GM12872 (cell line): ENCODE results near the gene WASHC3.

ENCODE experiments used
- TF ChIP-seq, protein P1 (sequence below): IDR thresholded peaks from 3 replicates; pipeline ENCODE4 v1.5.1; 2011; ENCODE audit warnings: low read depth, mild to moderate bottlenecking, low read length, moderate library complexity; ENCODE audit not compliant: insufficient read depth

WASHC3 gene, protein sequence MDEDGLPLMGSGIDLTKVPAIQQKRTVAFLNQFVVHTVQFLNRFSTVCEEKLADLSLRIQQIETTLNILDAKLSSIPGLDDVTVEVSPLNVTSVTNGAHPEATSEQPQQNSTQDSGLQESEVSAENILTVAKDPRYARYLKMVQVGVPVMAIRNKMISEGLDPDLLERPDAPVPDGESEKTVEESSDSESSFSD

GRCh38 chr12:102061560-102062418 is at the start of gene WASHC3:
Gene WASHC3 (minus strand): TSS chr12:102061991. CDS start chr12:102061962, 29 bp downstream.
- TF ChIP-seq, protein P1, sequence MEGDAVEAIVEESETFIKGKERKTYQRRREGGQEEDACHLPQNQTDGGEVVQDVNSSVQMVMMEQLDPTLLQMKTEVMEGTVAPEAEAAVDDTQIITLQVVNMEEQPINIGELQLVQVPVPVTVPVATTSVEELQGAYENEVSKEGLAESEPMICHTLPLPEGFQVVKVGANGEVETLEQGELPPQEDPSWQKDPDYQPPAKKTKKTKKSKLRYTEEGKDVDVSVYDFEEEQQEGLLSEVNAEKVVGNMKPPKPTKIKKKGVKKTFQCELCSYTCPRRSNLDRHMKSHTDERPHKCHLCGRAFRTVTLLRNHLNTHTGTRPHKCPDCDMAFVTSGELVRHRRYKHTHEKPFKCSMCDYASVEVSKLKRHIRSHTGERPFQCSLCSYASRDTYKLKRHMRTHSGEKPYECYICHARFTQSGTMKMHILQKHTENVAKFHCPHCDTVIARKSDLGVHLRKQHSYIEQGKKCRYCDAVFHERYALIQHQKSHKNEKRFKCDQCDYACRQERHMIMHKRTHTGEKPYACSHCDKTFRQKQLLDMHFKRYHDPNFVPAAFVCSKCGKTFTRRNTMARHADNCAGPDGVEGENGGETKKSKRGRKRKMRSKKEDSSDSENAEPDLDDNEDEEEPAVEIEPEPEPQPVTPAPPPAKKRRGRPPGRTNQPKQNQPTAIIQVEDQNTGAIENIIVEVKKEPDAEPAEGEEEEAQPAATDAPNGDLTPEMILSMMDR = no peak

DNA sequence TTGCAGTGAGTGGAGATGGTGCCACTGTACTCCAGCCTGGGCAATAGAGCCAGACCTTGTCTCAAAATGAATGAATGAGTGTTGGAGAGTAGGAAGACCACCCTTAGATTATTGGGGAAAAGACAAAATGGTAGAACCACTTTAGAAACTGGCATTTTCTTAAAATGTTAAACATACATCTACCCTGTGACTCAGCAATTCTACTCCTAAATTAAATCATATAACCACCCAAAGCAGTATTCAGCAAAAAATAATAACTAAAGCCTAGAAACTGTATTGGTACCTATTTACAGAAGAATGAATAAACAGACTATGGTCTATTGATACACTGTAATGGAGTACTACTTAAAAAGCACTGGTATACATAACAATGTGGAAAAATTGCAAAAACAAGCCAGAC is 49.0 kb upstream of the WASHC3 start:
- TF ChIP-seq, protein P1 = no peak

GRCh38 chr12:102107970-102108369 is 46.2 kb upstream of the WASHC3 start:
- TF ChIP-seq, protein P1 = no peak

GRCh38 chr12:102106905-102107304 is 45.1 kb upstream of the WASHC3 start:
- TF ChIP-seq, protein P1 = no peak

- TF ChIP-seq, protein P1 = no peak
Observed at GRCh38 chr12:102096855-102097254, 35.1 kb upstream of the WASHC3 start.

- TF ChIP-seq, protein P1 = peak; percentile 37
Observed at GRCh38 chr12:102095677-102096263, 34.0 kb upstream of the WASHC3 start.

- TF ChIP-seq, protein P1 = no peak
Observed at GRCh38 chr12:102093319-102093718, 31.5 kb upstream of the WASHC3 start.
